GM19239 (cell line): ENCODE results near the gene AGK.
A peak's percentile ranks its signal among the peaks of the same experiment; 100 is the strongest.
"Not testable (repeated sequence)": the region's sequence is repeated elsewhere in the genome, so short reads cannot be mapped to it uniquely, and the experiment has no call there.

Experiments
- DNase-seq: peaks from one replicate; pipeline ENCODE4 v3.0.0; 2011; ENCODE audit warnings: low spot score; ENCODE audit not compliant: insufficient read length
- FAIRE-seq: peaks from 2 replicates; lab custom pipeline; 2011; peaks lifted over from hg19 to GRCh38; lab: Jason Lieb, UNC

Gene AGK

GRCh38 chr7:141582063-141582462 lies 30.9 kb downstream of the AGK start:
- not testable (repeated sequence) for FAIRE-seq, DNase-seq

- FAIRE-seq, result no peak
- no peak for DNase-seq
Measured at GRCh38 chr7:141584935-141585334, 33.7 kb downstream of the AGK start.

- FAIRE-seq (no peak), DNase-seq (no peak)
Measured at GRCh38 chr7:141585592-141586510, 34.6 kb downstream of the AGK start.

GRCh38 chr7:141586878-141587277 lies 35.7 kb downstream of the AGK start:
- DNase-seq (no peak), FAIRE-seq (no peak)

GRCh38 chr7:141587304-141587703 lies 36.1 kb downstream of the AGK start:
- DNase-seq (no peak), FAIRE-seq (peak; percentile 49)

GRCh38 chr7:141588912-141589311 lies 37.7 kb downstream of the AGK start:
- DNase-seq, result no peak
- no peak for FAIRE-seq

GRCh38 chr7:141590071-141590470 lies 38.9 kb downstream of the AGK start:
- FAIRE-seq (no peak), DNase-seq (no peak)

GRCh38 chr7:141590666-141591065 lies 39.5 kb downstream of the AGK start:
- DNase-seq, result no peak
- no peak for FAIRE-seq

GRCh38 chr7:141593134-141593533 lies 41.9 kb downstream of the AGK start:
- FAIRE-seq, result no peak
- DNase-seq, result no peak

- no peak for FAIRE-seq
- DNase-seq, result no peak
Measured at GRCh38 chr7:141597966-141598365, 46.8 kb downstream of the AGK start.

GRCh38 chr7:141598408-141598807 lies 47.2 kb downstream of the AGK start:
- no peak for FAIRE-seq
- no peak for DNase-seq

GRCh38 chr7:141600168-141601006 lies 49.2 kb downstream of the AGK start:
- FAIRE-seq (no peak), DNase-seq (no peak)

GRCh38 chr7:141609576-141609975 lies 58.4 kb downstream of the AGK start:
- FAIRE-seq, result no peak
- no peak for DNase-seq

GRCh38 chr7:141610671-141611070 lies 59.5 kb downstream of the AGK start:
- no peak for DNase-seq
- FAIRE-seq, result no peak

GRCh38 chr7:141612861-141613260 lies 61.7 kb downstream of the AGK start:
- FAIRE-seq (no peak), DNase-seq (no peak)

- DNase-seq (no peak), FAIRE-seq (no peak)
Measured at GRCh38 chr7:141617280-141617679, 66.1 kb downstream of the AGK start.

- DNase-seq (no peak), FAIRE-seq (no peak)
Measured at GRCh38 chr7:141619745-141620144, 68.5 kb downstream of the AGK start.

GRCh38 chr7:141624763-141625162 lies 73.6 kb downstream of the AGK start:
- no peak for FAIRE-seq
- no peak for DNase-seq

- FAIRE-seq (no peak), DNase-seq (no peak)
Measured at GRCh38 chr7:141630621-141631020, 79.4 kb downstream of the AGK start.

GRCh38 chr7:141631525-141631924 lies 80.3 kb downstream of the AGK start:
- DNase-seq (no peak), FAIRE-seq (no peak)

- FAIRE-seq (no peak), DNase-seq (no peak)
Measured at GRCh38 chr7:141634065-141634464, 82.9 kb downstream of the AGK start.
